Measurements from ENCODE around the gene OR1D5.

OR1D5 gene

GRCh38 chr17:3012926-3013581, 50.4 kb downstream of the OR1D5 start:
- H2BK5ac ChIP-seq (ENCODE audit: low read length) = no peak overlapping the region
- H2BK12ac ChIP-seq (ENCODE audit: low read length) = no peak overlapping the region
- H3K4me3 ChIP-seq (ENCODE audit: low read length in 2 of 2) = no peak overlapping the region
- H4K8ac ChIP-seq (ENCODE audit: low read depth, low read length) = no peak overlapping the region
- H3K4me2 ChIP-seq (ENCODE audit: insufficient read depth, low read length, poor library complexity, severe bottlenecking) = no peak overlapping the region
- no peaks in the 10 kb centered on the region for H3K9me3 ChIP-seq (replicated peaks in 1 of 2; ENCODE audit: control insufficient read depth in 2 of 2, insufficient read depth in 1 of 2, low read depth in 1 of 2, low read length in 2 of 2)
- H2BK120ac ChIP-seq (ENCODE audit: low read depth, low read length) = no peak overlapping the region
- H4K91ac ChIP-seq (ENCODE audit: low read depth, low read length, poor library complexity) = no peak overlapping the region
- H3K4me1 ChIP-seq (ENCODE audit: control insufficient read depth in 2 of 2, insufficient read depth in 1 of 2, low read depth in 1 of 2, low read length in 2 of 2) = peaks cover 0 to 3% of the 10 kb centered on the region in 2 donors
- no peaks in the 10 kb centered on the region for H3K36me3 ChIP-seq (replicated peaks in 1 of 2; ENCODE audit: control insufficient read depth in 2 of 2, insufficient read depth in 2 of 2, low read length in 2 of 2)
- H3K14ac ChIP-seq (ENCODE audit: low read length) = no peak overlapping the region
- no peaks in the 10 kb centered on the region for H3K27me3 ChIP-seq (ENCODE audit: control insufficient read depth in 3 of 3, insufficient read depth in 3 of 3, low read depth in 1 of 3, low read length in 3 of 3)
- WGBS, 2 donors (ENCODE audit: extremely low coverage in 2 of 2, insufficient read length in 2 of 2, insufficient replicate concordance in 1 of 2) = no CpG with 5 or more reads among the region's 21 CpGs
- no peak overlapping the region for H3K9ac ChIP-seq (ENCODE audit: low read depth, low read length, poor library complexity)
- peak overlapping the region; percentile 10 for H2AFZ ChIP-seq (ENCODE audit: low read length)
- no peak overlapping the region for H3K4ac ChIP-seq (ENCODE audit: low read length)
- H3K79me1 ChIP-seq (ENCODE audit: low read depth, low read length) = no peaks in the 10 kb centered on the region
- peak overlapping the region; percentile 8 for H3K23ac ChIP-seq (ENCODE audit: low read depth, low read length, poor library complexity)
- H3K27ac ChIP-seq (replicated peaks; ENCODE audit: low read length) = no peak overlapping the region
- H2AK5ac ChIP-seq (ENCODE audit: low read depth, low read length) = peak overlapping the region; percentile 47
- peak overlapping the region; percentile 9 for H3K18ac ChIP-seq (ENCODE audit: low read length)
- peak; percentile 52 for DNase-seq (ENCODE audit: low spot score)
- H2BK15ac ChIP-seq (ENCODE audit: low read length) = peak overlapping the region; percentile 3

All from neuronal stem cell (in vitro differentiated cells).